Suprapubic skin (tissue), 3 donors: ENCODE measurements around the gene SND1.

Source experiments
- POLR2A ChIP-seq, 2 donors: fragments of 450-650 bp; IDR thresholded peaks; one replicate each; pipeline ENCODE4 v1.6.1; 2017; ENCODE audit warnings: antibody characterized with exemption in 2 of 2, mild to moderate bottlenecking in 2 of 2, moderate library complexity in 2 of 2
- TF ChIP-seq, protein P1 (sequence below), 2 donors: fragments of 200-600 bp in 1 of 2; fragments of 450-650 bp in 1 of 2; sonication (generic) in 1 of 2; IDR thresholded peaks; one replicate each; pipeline ENCODE4 v1.5.1; 2016 to 2019; ENCODE audit warnings: antibody characterized with exemption in 2 of 2, mild to moderate bottlenecking in 1 of 2, moderate library complexity in 1 of 2

DNA sequence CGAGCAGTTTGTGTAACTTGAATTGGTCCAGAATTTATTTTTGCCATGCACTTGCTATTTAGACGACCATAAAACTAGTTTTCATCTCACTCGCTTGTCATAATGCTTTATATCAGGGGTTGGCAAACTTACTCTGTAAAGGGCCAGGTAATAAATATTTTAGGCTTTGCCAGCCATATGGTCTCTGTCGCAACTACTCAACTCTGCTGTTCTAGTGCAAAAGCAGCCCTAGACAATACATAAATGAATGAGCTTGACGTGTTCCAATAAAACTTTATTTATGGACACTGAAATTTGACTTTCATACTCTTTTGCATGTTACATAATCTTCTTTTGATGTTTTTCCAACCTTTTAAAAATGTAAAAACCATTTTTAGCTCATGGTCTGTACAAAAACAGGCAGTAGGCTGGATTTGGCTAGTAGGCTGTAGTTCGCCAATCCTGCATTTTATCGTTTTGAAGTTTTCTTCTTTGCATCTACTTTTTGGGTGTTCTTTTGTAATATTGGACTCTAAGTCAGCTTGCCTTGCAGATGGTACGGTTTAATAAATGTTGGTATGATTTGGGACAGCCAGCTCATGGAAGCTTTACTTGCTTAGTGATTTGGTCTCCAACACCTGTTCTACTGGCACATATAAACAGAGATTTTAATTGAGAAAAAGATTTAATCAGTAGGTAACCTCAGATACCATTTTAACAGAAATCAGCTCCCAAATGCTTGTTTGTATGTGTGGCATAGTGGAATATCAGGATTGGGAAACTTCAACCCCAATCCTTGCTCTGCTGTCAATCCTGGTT, 25.6 kb downstream of the SND1 start:
- TF ChIP-seq, protein P1, sequence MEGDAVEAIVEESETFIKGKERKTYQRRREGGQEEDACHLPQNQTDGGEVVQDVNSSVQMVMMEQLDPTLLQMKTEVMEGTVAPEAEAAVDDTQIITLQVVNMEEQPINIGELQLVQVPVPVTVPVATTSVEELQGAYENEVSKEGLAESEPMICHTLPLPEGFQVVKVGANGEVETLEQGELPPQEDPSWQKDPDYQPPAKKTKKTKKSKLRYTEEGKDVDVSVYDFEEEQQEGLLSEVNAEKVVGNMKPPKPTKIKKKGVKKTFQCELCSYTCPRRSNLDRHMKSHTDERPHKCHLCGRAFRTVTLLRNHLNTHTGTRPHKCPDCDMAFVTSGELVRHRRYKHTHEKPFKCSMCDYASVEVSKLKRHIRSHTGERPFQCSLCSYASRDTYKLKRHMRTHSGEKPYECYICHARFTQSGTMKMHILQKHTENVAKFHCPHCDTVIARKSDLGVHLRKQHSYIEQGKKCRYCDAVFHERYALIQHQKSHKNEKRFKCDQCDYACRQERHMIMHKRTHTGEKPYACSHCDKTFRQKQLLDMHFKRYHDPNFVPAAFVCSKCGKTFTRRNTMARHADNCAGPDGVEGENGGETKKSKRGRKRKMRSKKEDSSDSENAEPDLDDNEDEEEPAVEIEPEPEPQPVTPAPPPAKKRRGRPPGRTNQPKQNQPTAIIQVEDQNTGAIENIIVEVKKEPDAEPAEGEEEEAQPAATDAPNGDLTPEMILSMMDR (IDR thresholded peaks at IDR 0.05) = no peak
- TF ChIP-seq POLR2A (IDR thresholded peaks at IDR 0.05) = no peak
